Bone marrow (tissue), 2 donors: ENCODE data around the gene CPNE5.

ENCODE experiments used
- DNase-seq, 2 donors: peaks; one replicate each; lab custom pipeline; 2025; lab: John Stamatoyannopoulos, UW

CPNE5 gene

GRCh38 chr6:36702656-36703055, 136.6 kb downstream of the CPNE5 start:
- no peak for DNase-seq

- peak in 1 of 2 donors; percentile 57 for DNase-seq
These were observed 137.7 kb downstream of the CPNE5 start for GRCh38 chr6:36701401-36701991.

GRCh38 chr6:36700831-36701230, 138.4 kb downstream of the CPNE5 start:
- DNase-seq, result no peak

GRCh38 chr6:36700071-36700812, 139.0 kb downstream of the CPNE5 start:
- DNase-seq, result no peak

- no peak for DNase-seq
These were observed 139.9 kb downstream of the CPNE5 start for GRCh38 chr6:36699348-36699747.

GRCh38 chr6:36698871-36699271, 140.4 kb downstream of the CPNE5 start:
- no peak for DNase-seq

GRCh38 chr6:36698196-36698595, 141.0 kb downstream of the CPNE5 start:
- DNase-seq, result no peak

- DNase-seq, result peak in 1 of 2 donors; percentile 66
These were observed 141.8 kb downstream of the CPNE5 start, which contains the start of gene RAB44 for GRCh38 chr6:36697481-36697903. RAB44 (plus strand) TSS chr6:36697826; CDS start chr6:36704236, 6,410 bp downstream.

- no peak for DNase-seq
These were observed 143.8 kb downstream of the CPNE5 start for GRCh38 chr6:36695414-36695813.

GRCh38 chr6:36694616-36695015, 144.6 kb downstream of the CPNE5 start:
- DNase-seq, result no peak

GRCh38 chr6:36692861-36693702, 146.2 kb downstream of the CPNE5 start:
- no peak for DNase-seq

- peak in 1 of 2 donors; percentile 79 for DNase-seq
These were observed 147.0 kb downstream of the CPNE5 start for GRCh38 chr6:36692220-36692619.

GRCh38 chr6:36691612-36692011, 147.6 kb downstream of the CPNE5 start:
- DNase-seq, result no peak

- no peak for DNase-seq
These were observed 148.2 kb downstream of the CPNE5 start for GRCh38 chr6:36691011-36691410.
